ENCODE measurements around the gene DACT3.
A peak's percentile ranks its signal among the peaks of the same experiment; 100 is the strongest.

DACT3 gene

GRCh38 chr19:46611776-46612175 lies 49.2 kb downstream of the DACT3 start:
- no peak for DNase-seq (ENCODE audit: low read depth, low spot score)

DNA sequence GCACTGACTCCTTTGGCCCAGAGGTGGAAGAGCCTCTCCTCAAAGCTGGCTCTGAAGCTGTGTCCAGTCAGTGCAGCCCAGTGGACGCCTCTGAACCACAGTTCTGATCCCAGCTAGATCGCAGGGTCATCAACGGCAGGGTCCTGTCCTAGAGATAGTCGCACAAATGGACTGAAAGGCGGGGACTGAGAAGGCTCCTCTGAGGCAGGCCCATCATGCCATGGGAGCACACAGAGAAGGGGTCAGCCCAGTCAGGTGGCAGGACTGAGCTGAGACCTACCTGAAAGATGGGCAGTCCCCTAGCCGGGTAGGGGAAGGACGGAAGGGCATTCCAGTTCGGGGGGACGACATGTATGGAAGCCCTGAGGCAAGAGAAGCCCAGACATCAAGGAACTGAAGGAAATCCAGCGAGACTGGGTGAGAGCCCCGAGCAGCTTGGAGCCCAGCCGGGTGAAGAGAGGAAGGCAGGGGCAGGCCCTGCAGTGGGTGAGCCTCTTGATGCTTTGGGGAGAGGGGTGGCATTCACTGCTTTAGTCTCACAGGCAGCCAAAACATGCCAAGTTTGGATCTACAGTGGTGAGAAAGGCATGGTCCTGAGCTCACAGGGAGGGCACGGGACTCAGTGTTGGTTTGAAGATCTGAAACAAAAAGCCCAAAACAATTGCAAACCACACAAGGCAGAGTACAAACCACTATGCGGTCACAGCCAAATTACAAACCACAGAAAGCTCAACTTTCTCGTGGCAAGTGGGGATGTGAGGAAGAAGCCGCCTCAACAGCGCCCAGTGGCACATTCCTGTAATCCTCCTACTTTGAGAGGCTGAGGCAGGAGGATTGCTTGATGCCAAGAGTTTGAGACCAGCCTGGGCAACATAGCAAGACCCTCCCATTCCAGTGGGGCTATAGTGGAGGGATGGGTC lies 49.9 kb downstream of the DACT3 start:
- DNase-seq (ENCODE audit: low read depth, low spot score): no peak

DNA sequence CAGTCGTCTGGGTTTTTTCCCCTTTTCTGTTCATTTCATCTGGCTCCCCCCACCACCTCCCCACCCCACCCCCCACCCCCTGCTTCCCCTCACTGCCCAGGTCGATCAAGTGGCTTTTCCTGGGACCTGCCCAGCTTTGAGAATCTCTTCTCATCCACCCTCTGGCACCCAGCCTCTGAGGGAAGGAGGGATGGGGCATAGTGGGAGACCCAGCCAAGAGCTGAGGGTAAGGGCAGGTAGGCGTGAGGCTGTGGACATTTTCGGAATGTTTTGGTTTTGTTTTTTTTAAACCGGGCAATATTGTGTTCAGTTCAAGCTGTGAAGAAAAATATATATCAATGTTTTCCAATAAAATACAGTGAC lies 50.6 kb downstream of the DACT3 start:
- no peak for DNase-seq (ENCODE audit: low read depth, low spot score)

- no peak for DNase-seq (ENCODE audit: low read depth, low spot score)
Measured at GRCh38 chr19:46609511-46610412, 51.2 kb downstream of the DACT3 start.

GRCh38 chr19:46608581-46609345 lies 52.2 kb downstream of the DACT3 start:
- DNase-seq (ENCODE audit: low read depth, low spot score): no peak

GRCh38 chr19:46608178-46608577 lies 52.8 kb downstream of the DACT3 start:
- DNase-seq (ENCODE audit: low read depth, low spot score): no peak

DNA sequence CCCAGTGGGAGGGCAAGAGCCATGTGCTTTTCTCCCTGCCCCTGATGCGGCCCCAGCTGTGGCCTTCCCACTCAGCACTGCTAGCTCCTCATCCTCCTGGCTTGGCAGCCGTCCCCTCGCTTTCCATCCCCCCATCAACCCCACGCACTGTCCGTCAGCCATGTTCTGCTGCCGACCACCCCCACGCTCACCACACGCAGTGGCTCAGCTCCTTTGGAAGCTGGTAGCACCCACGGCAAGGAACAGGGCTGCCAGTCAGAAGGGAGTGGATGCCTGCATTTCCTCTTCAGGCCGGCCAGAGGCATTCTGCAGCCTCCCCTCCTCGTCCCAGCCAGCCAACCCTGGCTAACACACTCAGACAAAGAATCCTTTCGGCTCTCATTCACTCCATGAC lies 53.5 kb downstream of the DACT3 start:
- no peak for DNase-seq (ENCODE audit: low read depth, low spot score)

DNA sequence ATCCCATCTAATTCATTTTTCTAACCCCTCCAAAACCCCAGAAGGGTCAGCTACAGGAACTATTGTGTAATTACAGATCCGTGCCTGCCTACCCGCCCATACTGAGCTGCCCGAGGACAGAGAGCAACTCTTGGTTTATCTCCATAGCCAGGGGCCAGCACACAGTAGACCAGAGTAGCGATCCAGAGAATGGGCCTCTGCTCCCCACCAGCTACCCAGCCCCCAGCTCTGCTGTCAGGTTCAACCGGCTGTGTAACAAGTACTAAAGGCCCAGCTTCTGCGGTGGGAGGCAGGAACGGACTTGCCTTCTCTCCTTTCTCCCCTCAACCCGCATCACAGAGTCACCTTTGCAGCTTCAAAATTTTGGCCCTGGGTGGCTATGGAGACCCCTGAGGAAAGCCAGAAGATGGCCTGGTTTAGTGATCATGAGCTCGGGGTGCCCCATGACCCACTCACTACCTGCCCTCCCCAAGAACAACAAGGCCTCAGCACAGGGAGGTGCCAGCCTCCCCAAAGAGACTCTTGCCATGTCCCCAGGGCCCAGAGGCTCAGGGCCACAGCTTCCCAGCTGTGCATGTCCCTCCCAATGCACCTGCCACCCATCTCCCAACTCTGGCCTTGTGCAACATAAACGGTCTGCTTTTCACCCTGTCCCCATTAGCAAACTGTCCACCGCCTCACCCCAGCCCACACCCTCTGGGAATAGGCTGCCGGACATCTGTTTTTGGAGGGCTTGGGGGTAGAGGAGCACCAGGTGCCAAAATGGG lies 54.1 kb downstream of the DACT3 start:
- no peak for DNase-seq (ENCODE audit: low read depth, low spot score)

GRCh38 chr19:46606019-46606418 lies 55.0 kb downstream of the DACT3 start:
- no peak for DNase-seq (ENCODE audit: low read depth, low spot score)

DNA sequence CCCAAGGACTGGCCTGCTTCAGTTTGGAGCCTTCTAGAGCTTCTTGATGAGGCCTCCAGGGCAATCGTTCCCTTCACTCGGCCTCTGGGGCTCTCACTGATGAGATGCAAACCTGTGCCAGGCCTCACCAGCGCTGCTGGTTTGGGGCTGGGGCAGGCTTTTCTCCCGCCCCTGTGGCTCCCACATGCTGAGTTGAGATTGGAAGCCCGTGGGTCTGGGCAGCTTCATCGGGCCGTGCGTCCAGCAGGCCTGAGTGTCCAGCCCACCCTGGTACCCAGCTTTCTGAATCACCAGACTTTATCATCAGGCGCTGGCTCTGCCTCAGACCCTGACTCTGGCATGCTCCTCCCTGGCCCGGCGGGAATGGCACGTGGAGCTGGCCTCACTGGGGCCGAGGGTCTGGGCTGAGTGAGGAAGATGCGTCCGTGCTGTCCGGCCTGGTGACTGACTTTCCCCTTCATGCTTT lies 55.6 kb downstream of the DACT3 start:
- DNase-seq (ENCODE audit: low read depth, low spot score): no peak

- no peak for DNase-seq (ENCODE audit: low read depth, low spot score)
Measured at GRCh38 chr19:46604781-46605355, 56.1 kb downstream of the DACT3 start.

DNA sequence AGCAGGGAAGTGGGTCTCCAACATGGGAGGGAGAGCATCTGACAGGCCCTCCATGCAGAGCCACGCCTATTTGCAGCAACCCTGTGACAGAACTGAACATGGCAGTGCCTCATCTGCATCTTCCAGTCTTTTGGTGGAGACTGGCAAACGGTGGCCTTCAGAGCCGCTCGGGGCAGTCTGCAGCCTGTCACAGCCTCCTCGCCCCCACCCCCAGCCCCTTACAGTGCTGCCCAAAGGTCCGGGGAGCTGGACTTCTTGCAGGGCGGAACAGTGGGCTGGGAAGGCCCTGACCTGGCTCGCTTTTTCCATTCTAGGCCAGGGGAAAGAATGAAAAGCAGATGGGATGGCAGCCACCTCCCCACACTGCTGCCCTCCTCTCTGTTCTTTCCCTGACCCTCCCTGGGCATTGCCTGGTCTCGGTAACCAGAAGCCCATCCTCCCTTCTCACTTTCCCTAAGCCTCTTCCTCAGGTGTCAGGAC lies 57.2 kb downstream of the DACT3 start:
- DNase-seq (ENCODE audit: low read depth, low spot score): no peak

- DNase-seq (ENCODE audit: low read depth, low spot score): no peak
Measured at GRCh38 chr19:46603195-46603637, 57.8 kb downstream of the DACT3 start.

- no peak for DNase-seq (ENCODE audit: low read depth, low spot score)
Measured at GRCh38 chr19:46602392-46603194, 58.4 kb downstream of the DACT3 start.

GRCh38 chr19:46601318-46602224 lies 59.4 kb downstream of the DACT3 start, which contains the start of gene CALM3:
CALM3 (plus strand) TSS chr19:46601330; CDS start chr19:46601435, 105 bp downstream.
- DNase-seq (ENCODE audit: low read depth, low spot score): no peak

- DNase-seq (ENCODE audit: low read depth, low spot score): peak; percentile 97
Measured at GRCh38 chr19:46600384-46601317, 60.3 kb downstream of the DACT3 start.

- no peak for DNase-seq (ENCODE audit: low read depth, low spot score)
Measured at GRCh38 chr19:46599716-46600373, 61.1 kb downstream of the DACT3 start.

Data from brain pericyte (primary cell).